GM12878 (cell line): Measurements from ENCODE around the gene DDR1. TPM values are rescaled to one million over a fixed set of nuclear protein-coding genes. Genes with fewer than 3 reads are reported as not detected.

Source experiments
- GABPA ChIP-seq: IDR thresholded peaks from 2 replicates; pipeline ENCODE4 v1.6.1; 2014; ENCODE audit warnings: antibody characterized with exemption, low read depth, mild to moderate bottlenecking, inconsistent platforms
- HDAC2 ChIP-seq: fragments of 200-600 bp; sonication (generic); IDR thresholded peaks from 2 replicates; pipeline ENCODE4 v1.6.1; 2017
- IRF4 ChIP-seq: IDR thresholded peaks from 2 replicates; pipeline ENCODE4 v1.6.1; 2011; ENCODE audit warnings: low read depth, low read length
- MLLT1 ChIP-seq: fragments of 450-650 bp; IDR thresholded peaks from 2 replicates; pipeline ENCODE4 v1.6.1; 2016; ENCODE audit warnings: mild to moderate bottlenecking
- RBBP5 ChIP-seq: fragments of 200-600 bp; sonication (generic); conservative IDR thresholded peaks from 2 replicates; pipeline ENCODE4 v1.6.1; 2016
- SUPT20H ChIP-seq: IDR thresholded peaks from 2 replicates; pipeline ENCODE4 v1.6.1; 2011; ENCODE audit warnings: low read depth, mild to moderate bottlenecking, low read length, moderate library complexity, borderline replicate concordance; ENCODE audit not compliant: control insufficient read depth
- SUZ12 ChIP-seq: fragments of 200-600 bp; sonication (generic); IDR thresholded peaks from one replicate; pipeline ENCODE4 v1.6.1; 2018; ENCODE audit warnings: antibody characterized with exemption, mild to moderate bottlenecking; ENCODE audit not compliant: unreplicated experiment
- USF2 ChIP-seq: IDR thresholded peaks from 2 replicates; pipeline ENCODE4 v1.6.1; 2011; ENCODE audit warnings: low read depth, low read length, improper control_type of control experiment, borderline replicate concordance
- ZSCAN29 ChIP-seq: fragments of 450-650 bp; IDR thresholded peaks from 2 replicates; pipeline ENCODE4 v1.6.1; 2017; ENCODE audit warnings: mild to moderate bottlenecking, moderate library complexity
- polyA plus RNA-seq, 11 experiments: library from polyadenylated mRNA; depleted of rRNA in 4 of 11; unstranded in 6 of 11; stranded (reverse) in 5 of 11; fragments of >200 nt; fragmentation: Nextera tagmentation in 4 of 11; fragmentation: Illumina TruSeq in 1 of 11; extraction: Ambion mirVana in 4 of 11; extraction: Trizol in 1 of 11; gene quantifications; 1 replicate in 1 of 11; 2 replicates in 10 of 11; pipeline versions ENCODE4 v1.2.1 to v1.2.3, GENCODE V29; 2011 to 2016; ENCODE audit warnings: inconsistent platforms in 2 of 11, missing spikeins in 2 of 11, low read depth in 1 of 11
- total RNA-seq, 4 experiments: library from RNA; depleted of rRNA in 3 of 4; stranded (reverse); fragments of >200 nt in 3 of 4; fragmentation: Illumina TruSeq in 1 of 4; extraction: Trizol in 1 of 4; gene quantifications; 2 replicates each; pipeline versions ENCODE4 v1.2.1 to v1.2.3, GENCODE V29; 2013 to 2021
- TF ChIP-seq, protein P1 (sequence below): fragments of 450-650 bp; IDR thresholded peaks from 2 replicates; pipeline ENCODE4 v1.6.1; 2016; ENCODE audit warnings: mild to moderate bottlenecking, moderate library complexity, borderline replicate concordance

The DDR1 gene
- total and polyA plus RNA-seq, 10 of the 15 experiments (the other 5 are each of a cell fraction or from before 2014, with no cell fraction given): 1.1 to 39.0 (median 11.9) TPM

DNA sequence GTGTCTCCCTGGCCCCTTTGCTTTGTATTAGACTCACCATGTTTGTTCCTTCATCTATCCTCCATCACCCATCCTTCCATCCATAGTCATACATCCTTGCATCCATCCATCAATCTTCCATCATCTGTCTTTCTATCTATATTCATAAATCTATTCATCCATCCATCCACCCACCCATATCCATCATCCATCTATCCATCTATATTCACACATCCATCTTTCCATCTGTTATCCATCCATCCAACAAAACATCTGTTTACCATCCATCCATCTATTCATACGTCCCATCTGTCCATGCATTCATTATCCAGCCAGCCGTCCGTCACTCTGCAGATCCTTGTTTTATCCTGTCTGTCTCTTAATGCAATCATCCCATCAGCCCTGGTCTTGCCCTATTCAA lies 10.6 kb downstream of the DDR1 start (continued):
- no peak for TF ChIP-seq MLLT1
- no peak for TF ChIP-seq RBBP5
- TF ChIP-seq, protein P1, sequence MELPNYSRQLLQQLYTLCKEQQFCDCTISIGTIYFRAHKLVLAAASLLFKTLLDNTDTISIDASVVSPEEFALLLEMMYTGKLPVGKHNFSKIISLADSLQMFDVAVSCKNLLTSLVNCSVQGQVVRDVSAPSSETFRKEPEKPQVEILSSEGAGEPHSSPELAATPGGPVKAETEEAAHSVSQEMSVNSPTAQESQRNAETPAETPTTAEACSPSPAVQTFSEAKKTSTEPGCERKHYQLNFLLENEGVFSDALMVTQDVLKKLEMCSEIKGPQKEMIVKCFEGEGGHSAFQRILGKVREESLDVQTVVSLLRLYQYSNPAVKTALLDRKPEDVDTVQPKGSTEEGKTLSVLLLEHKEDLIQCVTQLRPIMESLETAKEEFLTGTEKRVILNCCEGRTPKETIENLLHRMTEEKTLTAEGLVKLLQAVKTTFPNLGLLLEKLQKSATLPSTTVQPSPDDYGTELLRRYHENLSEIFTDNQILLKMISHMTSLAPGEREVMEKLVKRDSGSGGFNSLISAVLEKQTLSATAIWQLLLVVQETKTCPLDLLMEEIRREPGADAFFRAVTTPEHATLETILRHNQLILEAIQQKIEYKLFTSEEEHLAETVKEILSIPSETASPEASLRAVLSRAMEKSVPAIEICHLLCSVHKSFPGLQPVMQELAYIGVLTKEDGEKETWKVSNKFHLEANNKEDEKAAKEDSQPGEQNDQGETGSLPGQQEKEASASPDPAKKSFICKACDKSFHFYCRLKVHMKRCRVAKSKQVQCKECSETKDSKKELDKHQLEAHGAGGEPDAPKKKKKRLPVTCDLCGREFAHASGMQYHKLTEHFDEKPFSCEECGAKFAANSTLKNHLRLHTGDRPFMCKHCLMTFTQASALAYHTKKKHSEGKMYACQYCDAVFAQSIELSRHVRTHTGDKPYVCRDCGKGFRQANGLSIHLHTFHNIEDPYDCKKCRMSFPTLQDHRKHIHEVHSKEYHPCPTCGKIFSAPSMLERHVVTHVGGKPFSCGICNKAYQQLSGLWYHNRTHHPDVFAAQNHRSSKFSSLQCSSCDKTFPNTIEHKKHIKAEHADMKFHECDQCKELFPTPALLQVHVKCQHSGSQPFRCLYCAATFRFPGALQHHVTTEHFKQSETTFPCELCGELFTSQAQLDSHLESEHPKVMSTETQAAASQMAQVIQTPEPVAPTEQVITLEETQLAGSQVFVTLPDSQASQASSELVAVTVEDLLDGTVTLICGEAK: no peak
- TF ChIP-seq GABPA: no peak
- TF ChIP-seq SUPT20H: no peak
- no peak for TF ChIP-seq ZSCAN29
- no peak for TF ChIP-seq USF2
- TF ChIP-seq IRF4: no peak
- no peak for TF ChIP-seq SUZ12
- TF ChIP-seq HDAC2: no peak
